Putamen (tissue), 1 donor: ENCODE measurements around the gene TPPP.
"Not testable (repeated sequence)": the region's sequence is repeated elsewhere in the genome, so short reads cannot be mapped to it uniquely, and the experiment has no call there.

Source experiments
- DNase-seq: peaks from one replicate; pipeline ENCODE4 v3.0.0-alpha.2; 2016; ENCODE audit warnings: low spot score

TPPP gene

GRCh38 chr5:694042-694431, 885 bp upstream of the TPPP start:
- DNase-seq = not testable (repeated sequence)

- DNase-seq = not testable (repeated sequence)
These were observed 567 bp downstream of the TPPP start for GRCh38 chr5:692529-693041.

- DNase-seq = no peak
These were observed 1.2 kb downstream of the TPPP start for GRCh38 chr5:691817-692528.

- DNase-seq = not testable (repeated sequence)
These were observed 2.1 kb downstream of the TPPP start for GRCh38 chr5:691049-691448.

- DNase-seq = not testable (repeated sequence)
These were observed 2.9 kb downstream of the TPPP start for GRCh38 chr5:690293-690692.

GRCh38 chr5:688348-689010, 4.7 kb downstream of the TPPP start:
- not testable (repeated sequence) for DNase-seq

- not testable (repeated sequence) for DNase-seq
These were observed 6.2 kb downstream of the TPPP start for GRCh38 chr5:686936-687335.

GRCh38 chr5:686172-686523, 7.0 kb downstream of the TPPP start:
- DNase-seq = not testable (repeated sequence)

- DNase-seq = no peak
These were observed 7.6 kb downstream of the TPPP start for GRCh38 chr5:685262-686171.

GRCh38 chr5:684751-685216, 8.4 kb downstream of the TPPP start:
- DNase-seq = no peak

- no peak for DNase-seq
These were observed 9.3 kb downstream of the TPPP start for GRCh38 chr5:683551-684481.

GRCh38 chr5:682651-683358, 10.3 kb downstream of the TPPP start:
- DNase-seq = not testable (repeated sequence)

- DNase-seq = not testable (repeated sequence)
These were observed 10.9 kb downstream of the TPPP start for GRCh38 chr5:682216-682615.

GRCh38 chr5:681317-682191, 11.6 kb downstream of the TPPP start:
- not testable (repeated sequence) for DNase-seq

- DNase-seq = not testable (repeated sequence)
These were observed 12.3 kb downstream of the TPPP start for GRCh38 chr5:680836-681235.

- not testable (repeated sequence) for DNase-seq
These were observed 12.9 kb downstream of the TPPP start for GRCh38 chr5:680118-680795.

GRCh38 chr5:679166-679895, 13.8 kb downstream of the TPPP start:
- not testable (repeated sequence) for DNase-seq

GRCh38 chr5:678521-678920, 14.6 kb downstream of the TPPP start:
- DNase-seq = not testable (repeated sequence)
